Measurements from ENCODE around the gene DDX56.

DNA sequence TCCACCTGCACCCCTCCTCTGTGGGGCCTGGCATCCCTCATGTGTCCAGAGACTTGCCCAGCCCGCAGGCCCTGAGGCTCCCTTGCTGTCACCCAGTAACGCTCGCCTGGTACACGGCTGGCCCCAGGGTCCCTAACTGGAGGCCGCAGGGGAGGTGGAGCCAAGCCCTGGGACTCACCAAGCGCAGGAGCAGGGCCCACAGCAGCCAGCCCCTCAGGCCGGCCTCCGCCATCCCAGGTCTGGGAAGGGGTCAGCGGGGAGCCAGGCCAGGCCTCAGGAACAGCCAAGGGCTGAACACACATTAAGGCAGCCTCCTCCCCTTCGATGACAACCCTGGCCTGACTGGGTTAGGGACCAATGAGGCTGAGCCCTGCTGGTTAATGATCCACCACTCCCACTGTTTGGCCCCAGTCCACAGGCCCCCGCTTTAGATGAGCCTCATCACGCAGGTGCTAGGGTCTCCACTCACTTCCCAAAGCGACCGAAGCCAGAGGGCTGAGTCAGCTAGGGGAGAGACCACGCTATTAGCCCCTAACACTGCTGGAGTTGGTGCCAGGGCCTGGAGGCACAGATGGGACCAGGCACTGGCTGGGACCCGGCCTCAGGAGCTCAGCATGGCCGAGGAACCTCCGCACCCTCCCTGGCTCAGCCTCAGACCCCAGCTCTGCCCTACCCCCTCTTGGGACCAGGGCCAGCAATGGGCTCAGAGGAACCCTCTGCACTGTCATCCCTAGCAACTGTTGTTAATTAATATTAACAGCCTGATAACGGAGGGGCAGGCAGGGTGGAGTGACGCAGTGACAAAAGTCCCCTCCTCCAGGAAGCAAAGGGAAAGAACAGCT, 32.5 kb downstream of the DDX56 start, which contains the start of gene NPC1L1:
- TF ChIP-seq CTCF (IDR thresholded peaks at IDR 0.05) (no peak), POLR2AphosphoS5 (IDR thresholded peaks at IDR 0.05) (no peak), POLR2A (IDR thresholded peaks at IDR 0.05) (no peak)

Measured in prostate gland (tissue), 2 donors.